Gastrocnemius medialis (tissue), 4 donors: ENCODE data around the gene C3AR1.

ENCODE experiments used
- CTCF ChIP-seq, 5 experiments: fragments of 450-650 bp in 3 of 5; fragments of 200-600 bp in 2 of 5; sonication (generic) in 2 of 5; IDR thresholded peaks in 4 of 5; conservative IDR thresholded peaks in 1 of 5; 1 replicate in 4 of 5; 2 replicates in 1 of 5; pipeline ENCODE4 v1.5.1; 2016 to 2019; ENCODE audit warnings: antibody characterized with exemption in 5 of 5, mild to moderate bottlenecking in 3 of 5, moderate library complexity in 3 of 5
- POLR2A ChIP-seq, 2 donors: fragments of 450-650 bp; IDR thresholded peaks; one replicate each; pipeline ENCODE4 v1.6.1; 2017; ENCODE audit warnings: antibody characterized with exemption in 2 of 2, mild to moderate bottlenecking in 2 of 2, moderate library complexity in 2 of 2

- TF ChIP-seq POLR2A (IDR thresholded peaks at IDR 0.05) (no peak), CTCF (IDR thresholded peaks at IDR 0.05 in 4 of 5, conservative IDR thresholded peaks at IDR 0.05 in 1 of 5) (peak in 3 of 5 experiments; percentile 11 to 28 (median 21))
Observed at GRCh38 chr12:8078398-8078797, 12.2 kb upstream of the C3AR1 start.
